Adipocyte (in vitro differentiated cells): ENCODE measurements around the gene CCT3.
A peak's percentile ranks its signal among the peaks of the same experiment; 100 is the strongest.
"Not testable (repeated sequence)": the region's sequence is repeated elsewhere in the genome, so short reads cannot be mapped to it uniquely, and the experiment has no call there.

Source experiments
- DNase-seq: peaks from one replicate; pipeline ENCODE4 v3.0.0-alpha.2; 2015; ENCODE audit warnings: low read depth
- H3K27me3 ChIP-seq: replicated peaks from 2 replicates; pipeline ENCODE4 v1.7.0; 2013; ENCODE audit warnings: mild to moderate bottlenecking, low read length, moderate library complexity; ENCODE audit not compliant: control insufficient read depth, insufficient read depth
- H3K36me3 ChIP-seq: 2 replicates; pipeline ENCODE4 v1.7.0; 2013; ENCODE audit warnings: low read length, mild to moderate bottlenecking, moderate library complexity; ENCODE audit not compliant: control insufficient read depth, insufficient read depth, severe bottlenecking
- H3K4me1 ChIP-seq: 2 replicates; pipeline ENCODE4 v1.7.0; 2013; ENCODE audit warnings: mild to moderate bottlenecking, low read length, moderate library complexity; ENCODE audit not compliant: control insufficient read depth, insufficient read depth
- H3K4me3 ChIP-seq: 2 replicates; pipeline ENCODE4 v1.7.0; 2013; ENCODE audit warnings: mild to moderate bottlenecking, low read length, moderate library complexity
- H3K9ac ChIP-seq: 2 replicates; pipeline ENCODE4 v1.7.0; 2013; ENCODE audit warnings: mild to moderate bottlenecking, low read length, moderate library complexity
- H3K9me3 ChIP-seq: 2 replicates; pipeline ENCODE4 v1.7.0; 2013; ENCODE audit warnings: mild to moderate bottlenecking, low read length, moderate library complexity; ENCODE audit not compliant: control insufficient read depth

Gene CCT3

GRCh38 chr1:156347331-156347730 lies 9.2 kb upstream of the CCT3 start:
- Histone ChIP-seq H3K4me3 (no peak overlapping the region), H3K36me3 (no peaks in the 10 kb centered on the region), H3K9me3 (no peaks in the 10 kb centered on the region), H3K27me3 (no peaks in the 10 kb centered on the region), H3K9ac (no peak overlapping the region), H3K4me1 (peaks cover 12% of the 10 kb centered on the region)
- DNase-seq, result peak; percentile 88

- Histone ChIP-seq H3K4me3 (no peak overlapping the region), H3K4me1 (peaks cover 12% of the 10 kb centered on the region), H3K9ac (no peak overlapping the region), H3K9me3 (no peaks in the 10 kb centered on the region), H3K27me3 (no peaks in the 10 kb centered on the region), H3K36me3 (no peaks in the 10 kb centered on the region)
- peak; percentile 76 for DNase-seq
These were observed 8.5 kb upstream of the CCT3 start for GRCh38 chr1:156346636-156347035.

DNA sequence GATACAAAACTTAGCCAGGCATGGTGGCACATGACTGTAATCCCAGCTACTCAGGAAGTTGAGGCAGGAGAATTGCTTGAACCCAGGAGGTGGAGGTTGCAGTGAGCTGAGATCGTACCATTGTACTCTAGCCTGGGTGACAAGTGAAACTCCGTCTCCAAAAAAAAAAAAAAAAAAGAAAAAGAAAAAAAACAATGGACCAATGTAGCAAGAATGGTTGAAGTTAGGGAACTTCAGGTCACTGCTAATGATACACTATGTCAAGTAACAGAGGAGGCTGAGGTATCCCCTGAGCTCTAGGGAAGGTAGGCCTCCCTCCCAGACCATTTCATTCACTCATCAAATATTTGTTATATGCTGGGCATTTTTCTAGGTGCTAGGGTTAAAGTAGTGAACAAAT lies 7.9 kb upstream of the CCT3 start:
- not testable (repeated sequence) for DNase-seq, H3K4me3 ChIP-seq, H3K36me3 ChIP-seq, H3K27me3 ChIP-seq, H3K9ac ChIP-seq, H3K9me3 ChIP-seq
- peaks cover 12% of the 10 kb centered on the region for H3K4me1 ChIP-seq

DNA sequence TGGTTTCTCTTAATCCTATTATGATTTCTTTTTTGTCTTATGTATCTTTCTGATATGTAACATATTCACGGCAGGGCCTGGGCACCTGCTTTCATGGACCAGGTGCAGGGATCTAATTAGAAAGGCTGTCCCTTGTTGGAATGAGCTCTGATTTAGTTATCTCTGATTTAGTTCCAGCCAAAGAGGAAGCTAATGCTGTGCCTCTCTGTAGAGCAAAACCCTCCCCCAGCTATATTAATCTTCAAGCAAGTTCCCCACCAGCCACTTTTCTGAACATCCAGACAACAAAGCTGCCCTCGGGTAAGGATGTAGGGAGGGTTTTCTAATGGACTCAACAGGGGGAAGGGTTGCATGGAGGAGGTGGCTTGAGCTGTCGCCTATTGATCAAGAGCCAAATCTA lies 6.3 kb upstream of the CCT3 start:
- Histone ChIP-seq H3K27me3 (no peaks in the 10 kb centered on the region), H3K9me3 (no peaks in the 10 kb centered on the region), H3K4me3 (no peak overlapping the region), H3K4me1 (peaks cover 12% of the 10 kb centered on the region), H3K36me3 (no peaks in the 10 kb centered on the region), H3K9ac (no peak overlapping the region)
- DNase-seq, result no peak

DNA sequence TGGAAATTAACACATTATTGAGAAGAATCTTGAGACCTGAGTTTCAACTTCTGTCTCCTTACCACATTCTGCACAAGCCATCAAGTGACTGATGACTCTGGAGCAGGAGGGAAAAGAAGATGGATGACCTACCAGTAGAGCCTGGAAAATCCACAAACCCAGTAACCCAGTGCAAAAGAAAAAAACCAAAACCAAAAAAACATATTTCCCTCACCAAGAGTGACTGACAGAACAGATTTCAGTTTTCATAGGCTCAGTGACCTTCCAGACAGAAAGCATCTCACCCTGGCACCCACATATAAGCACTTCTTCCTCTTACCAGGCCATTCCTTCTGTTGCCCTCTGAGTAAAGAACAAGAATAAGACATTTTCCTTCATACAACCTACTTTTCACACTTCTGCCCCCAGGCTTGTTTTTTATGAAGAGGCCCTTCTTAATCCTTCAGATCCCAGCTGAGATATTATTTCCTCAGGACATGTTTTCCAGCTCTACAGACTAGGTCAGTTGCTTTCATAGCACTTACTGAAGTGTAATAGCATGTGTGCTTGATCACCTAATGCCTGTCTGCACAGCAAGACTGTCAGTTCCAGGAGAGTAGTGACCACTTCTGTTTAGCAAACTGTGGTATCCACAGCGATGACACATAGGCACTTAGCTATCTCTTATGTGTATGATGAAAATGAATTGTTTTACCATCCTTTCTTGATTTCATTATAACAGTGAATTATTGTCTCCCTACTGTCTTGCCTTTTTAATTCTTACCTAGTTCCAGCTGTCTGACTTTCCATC lies 4.3 kb upstream of the CCT3 start:
- H3K4me3 ChIP-seq, result no peak overlapping the region
- DNase-seq, result no peak

GRCh38 chr1:156337888-156338179 lies 258 bp downstream of the CCT3 start:
- Histone ChIP-seq H3K9me3 (no peaks in the 10 kb centered on the region), H3K4me1 (peaks cover 16% of the 10 kb centered on the region), H3K9ac (peak overlapping the region; percentile 99), H3K4me3 (peak overlapping the region; percentile 100), H3K27me3 (no peaks in the 10 kb centered on the region), H3K36me3 (peaks cover 30% of the 10 kb centered on the region)
- DNase-seq, result no peak

More for the DNA sequence above, 4.3 kb upstream of the CCT3 start:
- H3K27me3 ChIP-seq, result no peaks in the 10 kb centered on the region
- no peaks in the 10 kb centered on the region for H3K36me3 ChIP-seq
- no peak overlapping the region for H3K9ac ChIP-seq
- peaks cover 9% of the 10 kb centered on the region for H3K4me1 ChIP-seq
- no peaks in the 10 kb centered on the region for H3K9me3 ChIP-seq

GRCh38 chr1:156337052-156337887 lies 822 bp downstream of the CCT3 start:
- peaks cover 35% of the 10 kb centered on the region for H3K36me3 ChIP-seq
- peak overlapping the region; percentile 100 for H3K4me3 ChIP-seq
- peak; percentile 32 for DNase-seq
- H3K9me3 ChIP-seq, result no peaks in the 10 kb centered on the region
- peaks cover 16% of the 10 kb centered on the region for H3K4me1 ChIP-seq
- no peaks in the 10 kb centered on the region for H3K27me3 ChIP-seq
- H3K9ac ChIP-seq, result peak overlapping the region; percentile 99

GRCh38 chr1:156336242-156336641 lies 1.9 kb downstream of the CCT3 start:
- no peak overlapping the region for H3K9ac ChIP-seq
- H3K9me3 ChIP-seq, result no peaks in the 10 kb centered on the region
- H3K4me1 ChIP-seq, result peaks cover 16% of the 10 kb centered on the region
- no peak for DNase-seq
- peak overlapping the region; percentile 100 for H3K4me3 ChIP-seq
- H3K27me3 ChIP-seq, result no peaks in the 10 kb centered on the region
- H3K36me3 ChIP-seq, result peaks cover 45% of the 10 kb centered on the region

- not testable (repeated sequence) for H3K27me3 ChIP-seq, H3K9ac ChIP-seq, H3K4me1 ChIP-seq, H3K9me3 ChIP-seq, H3K4me3 ChIP-seq
- H3K36me3 ChIP-seq, result peaks cover 72% of the 10 kb centered on the region
- DNase-seq, result peak; percentile 41
These were observed 14.9 kb downstream of the CCT3 start for GRCh38 chr1:156323179-156323578.

- H3K27me3 ChIP-seq, result no peaks in the 10 kb centered on the region
- no peaks in the 10 kb centered on the region for H3K4me1 ChIP-seq
- H3K4me3 ChIP-seq, result no peak overlapping the region
- no peak overlapping the region for H3K9ac ChIP-seq
- DNase-seq, result no peak
- peaks cover 91% of the 10 kb centered on the region for H3K36me3 ChIP-seq
- no peaks in the 10 kb centered on the region for H3K9me3 ChIP-seq
These were observed 17.5 kb downstream of the CCT3 start for GRCh38 chr1:156320560-156320959.

DNA sequence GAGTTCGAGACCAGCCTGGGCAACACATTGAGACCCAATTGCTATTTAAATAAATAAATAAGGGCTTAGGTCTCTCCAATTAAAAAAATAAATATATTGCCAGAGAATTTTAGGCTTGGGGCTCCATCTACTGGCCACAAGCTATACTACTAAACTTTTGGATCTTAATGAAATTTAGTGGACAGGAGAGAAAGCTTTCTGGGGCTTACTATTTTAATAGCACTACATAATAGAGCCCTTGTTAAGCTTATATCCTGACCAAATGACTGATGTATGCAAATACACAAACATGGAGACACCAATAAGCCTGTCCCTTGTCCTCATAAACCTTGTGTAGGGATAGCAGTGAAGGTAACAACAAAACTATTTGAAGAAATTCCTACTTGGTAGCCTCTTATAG lies 18.4 kb downstream of the CCT3 start:
- Histone ChIP-seq H3K36me3 (peaks cover 91% of the 10 kb centered on the region), H3K4me1 (no peaks in the 10 kb centered on the region), H3K9me3 (no peaks in the 10 kb centered on the region), H3K9ac (no peak overlapping the region), H3K27me3 (no peaks in the 10 kb centered on the region), H3K4me3 (no peak overlapping the region)
- peak; percentile 67 for DNase-seq
